Measurements from ENCODE around the gene SLC22A5.
"Not testable (repeated sequence)": the region's sequence is repeated elsewhere in the genome, so short reads cannot be mapped to it uniquely, and the experiment has no call there.

The SLC22A5 gene

DNA sequence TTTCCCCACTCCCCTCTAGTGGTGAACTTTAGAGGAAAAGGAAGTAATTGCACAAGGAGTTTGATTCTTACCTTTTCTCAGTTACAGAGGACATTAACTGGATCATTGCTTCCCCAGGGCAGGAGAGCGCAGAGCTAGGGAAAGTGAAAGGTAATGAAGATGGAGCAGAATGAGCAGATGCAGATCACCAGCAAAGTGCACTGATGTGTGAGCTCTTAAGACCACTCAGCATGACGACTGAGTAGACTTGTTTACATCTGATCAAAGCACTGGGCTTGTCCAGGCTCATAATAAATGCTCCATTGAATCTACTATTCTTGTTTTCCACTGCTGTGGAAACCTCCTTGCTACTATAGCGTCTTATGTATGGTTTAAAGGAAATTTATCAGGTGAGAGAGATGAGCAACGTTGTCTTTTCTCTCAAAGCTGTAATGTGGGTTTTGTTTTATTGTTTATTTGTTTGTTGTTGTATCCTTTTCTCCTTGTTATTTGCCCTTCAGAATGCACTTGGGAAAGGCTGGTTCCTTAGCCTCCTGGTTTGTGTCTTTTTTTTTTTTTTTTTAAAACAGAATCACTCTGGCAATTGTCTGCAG lies 25.3 kb downstream of the SLC22A5 start:
- Histone ChIP-seq H3K4me3 (no peak overlapping the region), H3K9me3 (ENCODE audit: low read depth, low read length) (no peaks in the 10 kb centered on the region), H3K27ac (no peak overlapping the region), H3K9ac (ENCODE audit: insufficient read length) (no peak overlapping the region), H3K36me3 (ENCODE audit: insufficient read depth, low read length) (no peaks in the 10 kb centered on the region; the same call in 1 of the 2 replicates)
- TF ChIP-seq EZH2 (IDR thresholded peaks at IDR 0.05), result no peak
- TF ChIP-seq FOXP2 (optimal IDR thresholded peaks at IDR 0.05; ENCODE audit: control extremely low read depth, extremely low read length, insufficient read depth), result no peak
- no peak for TF ChIP-seq POLR2AphosphoS5 (IDR thresholded peaks at IDR 0.05; ENCODE audit: borderline replicate concordance, low read depth, low read length)
- no peak for DNase-seq (ENCODE audit: low read depth, low spot score)

DNA sequence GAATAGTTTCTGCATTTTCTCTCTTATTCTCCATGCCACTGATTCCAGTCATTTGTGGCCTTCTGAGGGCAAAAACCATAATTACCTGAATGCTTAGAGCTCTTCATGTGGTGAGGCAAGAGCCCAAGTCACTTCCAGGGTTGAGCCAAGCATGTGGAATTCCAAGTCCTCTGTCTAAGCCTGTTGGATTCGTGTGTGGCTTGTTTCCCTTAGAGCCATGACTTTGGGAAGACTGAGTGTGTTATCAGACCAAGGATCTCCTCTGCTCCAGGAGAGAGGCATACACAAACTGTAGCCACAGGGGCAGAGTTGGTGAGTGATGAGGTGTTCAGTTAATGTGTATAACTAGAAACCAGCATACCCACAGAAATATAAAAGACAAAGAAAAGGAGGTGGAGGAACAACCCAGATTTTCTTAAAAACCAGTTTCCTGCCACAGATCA lies 27.1 kb downstream of the SLC22A5 start:
- no peaks in the 10 kb centered on the region; the same call in 1 of the 2 replicates for H3K36me3 ChIP-seq (ENCODE audit: insufficient read depth, low read length)
- DNase-seq (ENCODE audit: low read depth, low spot score), result no peak
- H3K9ac ChIP-seq (ENCODE audit: insufficient read length), result no peak overlapping the region
- H3K9me3 ChIP-seq (ENCODE audit: low read depth, low read length), result no peaks in the 10 kb centered on the region
- H3K4me3 ChIP-seq, result no peak overlapping the region
- no peak overlapping the region for H3K27ac ChIP-seq
- TF ChIP-seq EZH2 (IDR thresholded peaks at IDR 0.05) (no peak), FOXP2 (optimal IDR thresholded peaks at IDR 0.05; ENCODE audit: control extremely low read depth, extremely low read length, insufficient read depth) (no peak), POLR2AphosphoS5 (IDR thresholded peaks at IDR 0.05; ENCODE audit: borderline replicate concordance, low read depth, low read length) (no peak)

- no peak overlapping the region for H3K4me3 ChIP-seq
- H3K9me3 ChIP-seq (ENCODE audit: low read depth, low read length), result no peaks in the 10 kb centered on the region
- H3K9ac ChIP-seq (ENCODE audit: insufficient read length), result no peak overlapping the region
- DNase-seq (ENCODE audit: low read depth, low spot score), result no peak
- no peaks in the 10 kb centered on the region; the same call in 1 of the 2 replicates for H3K36me3 ChIP-seq (ENCODE audit: insufficient read depth, low read length)
- TF ChIP-seq EZH2 (IDR thresholded peaks at IDR 0.05), result no peak
- TF ChIP-seq POLR2AphosphoS5 (IDR thresholded peaks at IDR 0.05; ENCODE audit: borderline replicate concordance, low read depth, low read length), result no peak
- no peak for TF ChIP-seq FOXP2 (optimal IDR thresholded peaks at IDR 0.05; ENCODE audit: control extremely low read depth, extremely low read length, insufficient read depth)
- H3K27ac ChIP-seq, result no peak overlapping the region
Measured at GRCh38 chr5:132397224-132397623, 27.7 kb downstream of the SLC22A5 start.

- not testable (repeated sequence) for H3K36me3 ChIP-seq (ENCODE audit: insufficient read depth, low read length); H3K9me3 ChIP-seq (ENCODE audit: low read depth, low read length); H3K9ac ChIP-seq (ENCODE audit: insufficient read length); DNase-seq (ENCODE audit: low read depth, low spot score); H3K4me3 ChIP-seq; H3K27ac ChIP-seq
Measured at GRCh38 chr5:132397936-132398675, 28.6 kb downstream of the SLC22A5 start.

GRCh38 chr5:132404041-132404440 lies 34.5 kb downstream of the SLC22A5 start:
- not testable (repeated sequence) for H3K4me3 ChIP-seq; H3K27ac ChIP-seq; H3K9me3 ChIP-seq (ENCODE audit: low read depth, low read length); H3K9ac ChIP-seq (ENCODE audit: insufficient read length); DNase-seq (ENCODE audit: low read depth, low spot score); H3K36me3 ChIP-seq (ENCODE audit: insufficient read depth, low read length)

- Histone ChIP-seq H3K9ac (ENCODE audit: insufficient read length) (no peak overlapping the region), H3K27ac (no peak overlapping the region), H3K36me3 (ENCODE audit: insufficient read depth, low read length) (no peaks in the 10 kb centered on the region), H3K9me3 (ENCODE audit: low read depth, low read length) (no peaks in the 10 kb centered on the region), H3K4me3 (no peak overlapping the region)
- no peak for DNase-seq (ENCODE audit: low read depth, low spot score)
- TF ChIP-seq POLR2AphosphoS5 (IDR thresholded peaks at IDR 0.05; ENCODE audit: borderline replicate concordance, low read depth, low read length) (no peak), EZH2 (IDR thresholded peaks at IDR 0.05) (no peak), FOXP2 (optimal IDR thresholded peaks at IDR 0.05; ENCODE audit: control extremely low read depth, extremely low read length, insufficient read depth) (no peak)
Measured at GRCh38 chr5:132405646-132406045, 36.1 kb downstream of the SLC22A5 start.

DNA sequence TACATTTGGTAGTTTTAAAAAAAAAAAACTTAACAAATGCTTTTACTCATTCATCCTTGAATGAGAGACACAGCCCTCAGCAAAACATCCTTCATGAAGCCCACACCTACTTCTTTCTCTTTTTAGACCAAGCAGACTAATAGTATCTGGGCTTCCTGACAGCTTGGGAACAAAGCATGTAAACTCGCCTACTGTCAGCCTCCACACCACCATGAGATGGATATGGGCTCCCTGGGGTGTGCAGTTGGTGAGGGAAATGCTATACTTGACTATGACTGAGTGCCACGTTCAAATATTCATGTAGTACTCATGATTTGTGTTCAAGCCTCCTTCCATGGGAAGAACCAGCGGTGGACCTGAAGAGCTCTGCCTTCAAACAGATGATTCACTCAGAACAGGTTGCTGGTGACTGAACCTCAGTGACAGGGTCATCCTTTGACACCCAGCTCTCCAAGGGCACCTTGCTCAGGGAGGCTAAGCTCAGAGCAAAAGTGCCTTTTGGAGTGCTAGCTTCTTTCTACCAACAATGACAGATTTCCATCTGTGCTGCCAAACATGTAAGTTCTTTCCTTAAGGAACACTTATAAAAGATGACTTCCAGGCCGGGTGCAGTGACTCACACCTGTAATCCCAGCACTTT lies 36.8 kb downstream of the SLC22A5 start:
- Histone ChIP-seq H3K4me3 (no peak overlapping the region), H3K9me3 (ENCODE audit: low read depth, low read length) (no peaks in the 10 kb centered on the region), H3K9ac (ENCODE audit: insufficient read length) (no peak overlapping the region), H3K27ac (no peak overlapping the region), H3K36me3 (ENCODE audit: insufficient read depth, low read length) (no peaks in the 10 kb centered on the region)
- no peak for TF ChIP-seq POLR2AphosphoS5 (IDR thresholded peaks at IDR 0.05; ENCODE audit: borderline replicate concordance, low read depth, low read length)
- no peak for DNase-seq (ENCODE audit: low read depth, low spot score)

DNA sequence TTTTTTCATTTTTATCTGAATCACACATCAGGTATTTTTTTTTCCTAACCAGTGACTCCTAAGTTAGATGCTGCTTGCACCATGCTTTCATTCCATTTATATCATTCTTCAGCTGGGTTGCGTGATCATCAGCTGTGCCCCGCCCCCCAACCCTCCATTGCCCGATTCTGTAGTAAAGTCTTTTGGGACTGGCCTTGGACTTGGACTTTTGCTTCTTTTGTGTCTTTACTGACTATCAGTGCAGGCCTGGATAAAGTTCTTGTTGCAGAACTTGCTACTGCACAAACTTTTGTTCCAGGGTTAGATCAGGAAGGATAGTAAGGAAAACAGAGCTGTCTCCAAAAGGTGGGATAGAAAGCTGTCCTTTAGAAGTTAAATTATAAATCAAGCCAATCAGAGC lies 38.5 kb downstream of the SLC22A5 start:
- H3K36me3 ChIP-seq (ENCODE audit: insufficient read depth, low read length), result no peaks in the 10 kb centered on the region
- no peak for TF ChIP-seq FOXP2 (optimal IDR thresholded peaks at IDR 0.05; ENCODE audit: control extremely low read depth, extremely low read length, insufficient read depth)
- no peak for TF ChIP-seq EZH2 (IDR thresholded peaks at IDR 0.05)
- TF ChIP-seq POLR2AphosphoS5 (IDR thresholded peaks at IDR 0.05; ENCODE audit: borderline replicate concordance, low read depth, low read length), result no peak
- no peak overlapping the region for H3K27ac ChIP-seq
- no peak for DNase-seq (ENCODE audit: low read depth, low spot score)
- H3K4me3 ChIP-seq, result no peak overlapping the region
- H3K9me3 ChIP-seq (ENCODE audit: low read depth, low read length), result no peaks in the 10 kb centered on the region
- no peak overlapping the region for H3K9ac ChIP-seq (ENCODE audit: insufficient read length)

DNA sequence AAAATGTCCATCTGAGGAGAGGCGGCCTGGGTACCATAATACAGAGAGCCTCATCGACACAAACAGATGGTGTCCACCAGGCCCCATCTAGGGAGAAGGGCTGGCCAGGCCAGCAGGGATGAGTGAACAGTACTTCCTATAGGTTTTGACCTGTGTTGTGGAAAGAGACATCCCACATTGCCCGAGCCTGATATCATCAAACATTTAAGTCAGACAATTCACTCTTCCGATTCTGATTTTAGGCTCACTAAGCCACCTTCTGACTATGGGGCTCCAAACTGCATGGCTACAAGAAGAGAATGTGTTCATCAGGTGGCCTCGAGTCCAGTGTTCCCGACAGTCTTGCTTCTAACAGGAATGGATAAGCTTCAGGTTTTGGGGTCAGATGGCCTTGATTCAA lies 38.9 kb downstream of the SLC22A5 start:
- Histone ChIP-seq H3K9ac (ENCODE audit: insufficient read length) (no peak overlapping the region), H3K36me3 (ENCODE audit: insufficient read depth, low read length) (no peaks in the 10 kb centered on the region), H3K9me3 (ENCODE audit: low read depth, low read length) (no peaks in the 10 kb centered on the region), H3K27ac (no peak overlapping the region), H3K4me3 (no peak overlapping the region)
- TF ChIP-seq FOXP2 (optimal IDR thresholded peaks at IDR 0.05; ENCODE audit: control extremely low read depth, extremely low read length, insufficient read depth) (no peak), POLR2AphosphoS5 (IDR thresholded peaks at IDR 0.05; ENCODE audit: borderline replicate concordance, low read depth, low read length) (no peak), EZH2 (IDR thresholded peaks at IDR 0.05) (no peak)
- DNase-seq (ENCODE audit: low read depth, low spot score), result no peak

Data from SK-N-MC (cell line).